CD4-positive, alpha-beta T cell treated with Interleukin-6 for 4 hours (primary cell): Measurements from ENCODE around the gene MDGA2.
"Not testable (repeated sequence)": the region's sequence is repeated elsewhere in the genome, so short reads cannot be mapped to it uniquely, and the experiment has no call there.

Experiments
- DNase-seq: peaks from one replicate; pipeline ENCODE4 v3.0.0-alpha.2; 2020; ENCODE audit warnings: mixed read lengths

The MDGA2 gene

DNA sequence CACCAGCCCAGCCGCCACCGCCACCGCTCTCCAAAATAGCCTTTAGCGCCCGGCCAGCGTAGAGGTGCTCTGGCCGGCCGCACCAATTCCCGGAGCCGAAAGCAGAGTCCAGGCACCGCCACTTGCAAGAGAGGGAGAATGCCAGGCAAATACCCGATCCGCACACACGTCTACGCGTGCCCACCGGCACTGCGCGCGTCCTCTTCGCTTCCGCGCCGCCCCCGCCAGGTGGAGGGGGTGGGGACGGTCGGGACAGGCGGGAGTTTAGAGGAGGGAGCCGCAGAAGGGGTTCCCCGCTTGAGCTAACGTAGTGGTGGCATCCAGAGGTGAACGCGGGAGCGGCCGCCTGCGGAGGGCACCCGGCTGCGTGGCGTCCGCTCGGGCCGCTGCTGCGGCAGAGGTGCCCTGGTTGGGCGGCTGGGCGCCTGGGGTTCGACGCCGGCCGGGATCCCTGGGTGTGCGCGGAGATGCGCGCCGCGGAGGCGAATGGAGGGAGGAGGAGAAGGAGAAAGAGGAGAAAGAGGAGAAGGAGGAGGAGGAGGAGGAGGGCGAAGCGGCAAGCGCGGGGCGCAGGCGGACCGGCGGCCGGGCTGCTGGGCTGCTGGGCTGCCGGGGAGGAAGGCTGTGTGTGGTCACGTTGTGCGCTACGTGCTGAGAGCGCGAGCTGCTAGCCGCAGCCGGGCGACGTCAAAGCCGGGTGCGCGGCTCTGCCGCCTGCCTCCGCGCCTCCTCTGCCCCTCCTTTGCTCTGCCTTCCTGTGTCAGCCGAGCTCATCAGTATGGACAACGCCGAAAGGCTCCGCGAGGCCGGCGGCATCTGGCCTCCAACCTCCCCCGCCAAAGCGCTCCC lies at the start of gene MDGA2:
Gene MDGA2 (minus strand): TSS at position 140 of the 849 bp plus-strand sequence.
- no peak for DNase-seq

DNA sequence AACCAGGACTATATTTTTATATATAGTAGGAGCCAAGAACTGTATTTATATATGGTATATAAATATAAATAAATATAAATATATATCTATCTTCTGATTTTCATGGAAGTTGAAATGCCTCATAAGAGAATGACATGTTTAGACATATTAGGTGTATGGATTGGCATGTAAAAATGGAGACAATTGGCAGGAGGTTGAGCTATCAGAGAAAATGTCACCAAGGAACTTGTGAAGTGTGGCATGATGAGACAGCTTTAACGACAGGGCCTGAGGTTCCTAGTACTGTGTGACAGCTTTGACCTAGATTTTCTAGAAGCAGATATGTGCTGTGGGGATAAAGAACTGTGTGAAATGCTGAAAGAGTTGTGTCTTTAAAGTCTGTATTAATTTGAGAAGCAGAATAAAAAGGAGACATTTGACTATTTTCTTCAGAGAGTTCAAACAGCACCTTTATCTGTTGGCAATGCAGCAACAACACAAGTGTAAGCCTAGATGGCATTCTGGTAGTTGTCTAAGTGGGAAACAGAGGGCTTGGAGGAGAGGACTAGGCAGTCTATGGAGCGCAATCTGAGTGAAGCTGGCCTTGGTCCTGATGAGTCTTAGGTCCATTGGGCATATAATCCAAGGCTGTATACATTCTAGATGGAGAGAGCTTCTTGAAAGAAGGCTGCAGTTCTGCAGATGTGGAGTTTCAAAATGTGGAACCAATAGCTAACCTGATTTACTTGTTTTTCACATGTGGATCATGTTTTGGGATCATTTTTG lies 47.7 kb upstream of the MDGA2 start:
- no peak for DNase-seq

DNA sequence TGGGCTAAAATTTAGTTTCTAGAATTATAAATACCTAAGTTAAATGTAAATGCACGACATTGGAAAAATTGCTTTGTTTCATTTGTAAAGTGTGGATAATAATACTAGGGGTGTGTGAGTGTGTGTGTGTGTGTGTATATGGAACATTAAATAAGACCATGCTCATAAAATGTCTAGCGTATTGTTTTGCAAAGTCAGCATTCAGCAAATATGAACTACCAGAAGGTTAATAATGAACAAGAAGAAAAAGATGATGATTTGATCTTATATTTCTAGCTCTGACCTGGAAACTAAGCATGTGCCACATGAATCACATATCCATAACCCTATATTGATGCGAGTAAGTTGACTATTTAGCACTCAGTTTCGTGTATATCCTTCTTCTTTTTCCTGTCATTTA lies 44.9 kb upstream of the MDGA2 start:
- no peak for DNase-seq

DNA sequence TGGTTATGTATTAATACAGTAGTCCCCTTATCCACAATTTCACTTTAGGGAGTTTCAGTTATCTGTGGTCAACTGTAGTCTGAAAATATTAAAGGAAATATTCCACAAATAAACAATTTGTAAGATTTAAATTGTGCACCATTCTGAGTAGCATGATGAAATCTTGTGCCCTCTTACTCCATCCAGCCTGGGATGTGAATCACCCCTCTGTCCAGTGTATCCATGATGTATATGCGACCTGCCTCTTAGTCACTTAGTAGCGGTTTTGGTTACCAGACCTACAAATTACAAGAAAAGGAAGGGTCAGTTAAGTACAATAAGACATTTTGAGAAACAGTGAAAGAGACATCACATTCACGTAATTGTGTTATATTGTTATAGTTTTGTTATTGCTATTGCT lies 39.9 kb upstream of the MDGA2 start:
- no peak for DNase-seq

DNA sequence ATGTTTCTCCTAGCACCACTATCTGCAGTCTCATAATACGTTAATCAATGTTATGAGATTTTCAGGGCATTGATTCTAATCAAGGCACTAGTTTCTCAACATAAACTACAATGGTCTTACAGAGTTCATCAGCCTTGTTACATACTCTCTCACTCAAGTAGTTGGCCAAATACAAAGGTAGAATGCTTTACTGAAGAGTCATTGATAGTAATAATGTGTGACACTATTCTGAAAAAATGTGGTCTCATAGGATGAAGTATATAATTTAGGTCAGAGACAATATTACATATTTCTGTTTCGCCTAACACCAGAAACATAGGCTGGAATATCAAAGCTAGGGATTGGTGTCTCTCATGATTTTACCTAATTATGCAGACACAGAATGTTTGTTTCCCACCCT lies 35.2 kb upstream of the MDGA2 start:
- no peak for DNase-seq

DNA sequence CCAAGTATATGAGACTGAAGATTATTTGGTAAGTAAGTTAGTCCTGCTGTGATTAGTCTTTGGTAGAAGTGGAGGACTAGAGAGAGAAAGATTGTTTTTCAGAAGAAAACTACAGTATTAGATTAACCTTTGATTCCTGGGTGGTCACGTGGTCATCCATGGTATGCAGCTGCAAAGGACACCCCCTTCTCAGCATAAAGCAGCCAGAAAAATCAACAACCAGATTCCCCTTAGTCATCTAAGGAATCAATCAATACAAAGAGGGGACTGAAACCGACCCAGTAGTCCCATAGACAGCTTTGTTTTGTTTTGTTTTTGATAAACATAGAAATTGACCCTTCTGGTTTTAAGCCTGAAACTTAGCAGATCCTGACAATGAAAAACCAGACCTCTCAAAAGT lies 30.3 kb upstream of the MDGA2 start:
- DNase-seq = no peak

DNA sequence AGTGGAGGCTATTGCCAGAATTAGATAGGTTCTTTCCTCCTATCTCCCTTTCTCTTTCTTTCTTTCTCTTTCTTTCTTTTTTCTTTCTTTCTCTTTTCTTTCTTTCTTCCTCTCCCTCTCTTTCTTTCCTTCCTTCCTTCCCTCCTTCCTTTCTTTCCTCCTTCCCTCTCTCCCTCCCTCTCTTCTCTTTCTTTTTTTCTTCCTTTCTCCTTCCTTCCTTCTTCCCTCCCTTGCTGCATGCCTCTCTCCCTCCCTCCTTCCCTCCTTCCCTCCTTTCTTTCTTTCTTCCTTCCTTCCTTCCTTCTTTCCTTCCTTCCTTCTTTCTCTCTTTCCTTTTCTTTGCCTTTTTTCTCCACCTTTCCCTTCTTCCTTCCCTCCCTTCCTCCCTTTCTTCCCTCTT lies 16.4 kb upstream of the MDGA2 start:
- no peak for DNase-seq

DNA sequence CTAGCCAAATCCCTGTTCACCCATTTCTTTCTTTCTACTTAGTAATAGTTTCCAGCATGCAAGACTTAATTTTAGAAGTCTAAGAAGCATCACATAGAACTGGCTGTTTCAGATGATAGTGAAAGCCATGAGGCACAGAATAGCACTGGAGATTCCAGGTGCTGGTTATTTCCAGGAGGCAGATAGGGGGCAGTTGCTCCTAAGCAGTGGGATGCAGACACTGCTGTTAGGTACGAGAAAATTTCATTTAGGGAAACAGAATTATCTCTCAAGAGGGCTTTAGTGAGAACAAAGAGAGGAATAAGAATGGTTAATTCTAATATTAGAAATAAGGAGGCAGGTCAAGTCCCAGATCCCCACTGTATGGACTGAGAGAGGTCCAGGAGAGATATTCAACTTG lies 3.6 kb upstream of the MDGA2 start:
- no peak for DNase-seq

DNA sequence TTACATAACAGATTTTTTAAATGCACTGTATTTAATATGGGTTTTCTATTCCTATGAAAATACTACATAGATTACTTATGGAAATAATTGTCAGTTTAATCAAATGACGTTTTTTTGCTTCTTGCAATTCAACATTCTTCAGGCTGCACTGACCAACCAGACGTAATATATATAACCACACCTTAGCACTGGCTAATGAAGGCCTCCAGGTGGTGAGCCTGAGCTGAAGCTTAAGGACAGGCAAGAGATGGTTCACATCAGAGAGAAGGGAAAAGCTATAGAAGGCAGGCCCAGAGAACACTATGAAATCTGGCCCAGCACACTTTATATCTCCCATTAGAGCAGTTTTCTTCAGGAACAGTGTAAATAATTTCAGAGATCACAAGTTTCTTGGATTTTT lies 2.8 kb upstream of the MDGA2 start:
- DNase-seq = no peak

DNA sequence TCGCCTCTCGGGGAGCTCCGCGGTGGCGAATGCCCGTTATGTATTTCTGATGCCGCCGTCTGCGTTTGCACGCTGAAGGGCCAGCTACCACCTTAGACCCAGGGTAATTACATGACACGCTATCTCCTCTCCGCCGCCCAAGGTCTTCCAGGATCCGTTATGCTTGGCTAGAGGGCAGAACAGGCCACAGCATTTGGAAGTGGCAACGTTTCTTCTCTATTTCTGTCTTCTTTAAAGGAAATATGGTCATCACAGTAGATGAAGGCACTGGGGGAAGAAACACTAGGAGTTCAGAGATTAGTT lies 861 bp upstream of the MDGA2 start:
- no peak for DNase-seq

DNA sequence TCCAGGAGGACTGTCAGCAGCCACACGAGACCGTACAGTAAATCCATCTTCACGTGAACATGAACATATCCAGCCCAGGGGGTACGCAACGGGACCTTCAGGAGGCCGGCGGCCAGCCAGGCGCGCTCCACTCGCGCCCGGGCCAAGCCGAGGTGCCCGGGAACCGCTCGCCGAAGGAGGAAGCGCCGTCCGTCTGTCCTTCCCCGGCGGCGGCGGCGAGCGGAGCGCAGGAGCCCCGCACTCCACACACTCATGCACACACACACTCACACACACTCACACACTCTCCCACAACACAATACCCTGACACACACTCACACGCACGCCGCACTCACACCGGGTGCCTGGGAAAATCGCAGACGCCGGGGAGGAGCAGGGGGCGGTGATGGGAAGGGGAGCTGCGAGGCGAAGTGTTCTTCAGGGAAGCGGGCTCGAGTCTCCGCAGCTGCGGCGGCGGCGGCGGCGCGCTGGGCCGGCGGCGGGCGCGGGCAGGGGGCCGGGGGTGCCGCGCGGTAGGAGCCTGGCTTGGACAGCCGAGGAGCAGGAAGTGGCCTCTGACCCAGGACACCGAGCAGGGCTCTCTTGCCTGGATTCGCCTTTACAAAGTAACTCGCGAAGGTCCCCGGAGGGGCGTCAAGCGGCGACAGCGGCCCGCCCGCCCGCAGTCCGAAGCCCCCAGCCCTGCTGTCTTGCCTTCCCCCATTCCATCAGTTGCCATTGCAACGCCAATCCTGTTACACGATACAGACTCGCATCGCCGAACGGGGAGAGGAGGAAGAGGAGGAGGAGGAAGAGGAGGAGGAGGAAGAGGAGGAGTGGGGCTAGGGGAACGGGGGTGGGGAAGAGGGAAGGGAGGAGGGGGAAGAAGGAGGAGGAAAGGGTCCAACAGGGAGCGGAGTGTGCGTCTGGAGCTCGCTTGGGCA lies 601 bp downstream of the MDGA2 start:
- no peak for DNase-seq

DNA sequence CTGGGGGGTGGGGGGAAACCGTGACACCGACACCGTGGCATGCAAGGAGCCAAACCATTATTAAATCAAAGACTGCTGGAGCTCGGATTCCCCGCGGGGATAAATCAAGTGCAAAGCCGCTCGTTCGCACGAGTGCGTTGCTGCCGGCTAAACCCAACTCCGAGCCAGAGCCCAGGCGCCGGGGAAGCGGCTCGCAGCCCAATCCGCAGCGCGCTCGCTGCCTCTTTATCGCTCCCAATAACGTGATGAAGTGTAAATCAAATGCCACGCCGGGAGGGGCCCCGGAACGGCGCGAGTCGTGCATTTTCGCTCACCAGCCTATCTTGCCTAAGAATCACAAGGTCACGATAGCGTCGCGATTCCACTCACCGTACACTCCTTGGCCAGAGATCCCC lies 1.3 kb downstream of the MDGA2 start:
- DNase-seq = no peak

DNA sequence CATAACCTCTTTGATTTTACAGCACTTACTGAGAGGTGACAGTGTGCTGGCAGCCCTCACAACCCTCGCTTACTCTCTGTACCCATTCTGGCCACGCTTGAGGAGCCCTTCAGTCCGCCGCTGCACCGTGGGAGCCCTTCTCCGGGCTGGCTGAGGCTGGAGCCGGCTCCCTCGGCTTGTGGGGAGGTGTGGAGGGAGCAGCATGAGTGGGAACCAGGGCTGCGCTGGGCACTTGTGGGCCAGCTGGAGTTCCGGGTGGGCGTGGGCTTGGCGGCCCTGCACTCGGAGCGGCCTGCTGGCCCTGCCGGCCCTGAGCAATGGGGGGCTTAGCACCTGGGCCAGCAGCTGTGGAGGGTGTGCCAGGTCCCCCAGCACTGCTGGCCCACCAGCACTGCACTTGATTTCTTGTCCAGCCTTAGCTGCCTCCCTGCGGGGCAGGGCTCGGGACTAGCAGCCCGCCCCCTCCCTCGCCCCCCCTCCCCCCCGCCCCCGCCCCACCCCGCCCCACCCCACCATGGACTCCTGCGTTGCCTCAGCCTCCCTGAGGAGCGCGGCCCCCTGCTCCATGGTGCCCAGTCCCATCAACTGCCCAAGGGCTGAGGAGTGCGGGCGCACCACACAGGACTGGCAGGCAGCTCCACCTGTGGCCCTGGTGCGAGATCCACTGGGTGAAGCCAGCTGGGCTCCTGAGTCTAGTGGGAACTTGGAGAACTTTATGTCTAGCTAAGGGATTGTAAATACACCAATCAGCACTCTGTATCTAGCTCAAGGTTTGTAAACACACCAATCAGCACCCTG lies 9.9 kb downstream of the MDGA2 start:
- no peak for DNase-seq

DNA sequence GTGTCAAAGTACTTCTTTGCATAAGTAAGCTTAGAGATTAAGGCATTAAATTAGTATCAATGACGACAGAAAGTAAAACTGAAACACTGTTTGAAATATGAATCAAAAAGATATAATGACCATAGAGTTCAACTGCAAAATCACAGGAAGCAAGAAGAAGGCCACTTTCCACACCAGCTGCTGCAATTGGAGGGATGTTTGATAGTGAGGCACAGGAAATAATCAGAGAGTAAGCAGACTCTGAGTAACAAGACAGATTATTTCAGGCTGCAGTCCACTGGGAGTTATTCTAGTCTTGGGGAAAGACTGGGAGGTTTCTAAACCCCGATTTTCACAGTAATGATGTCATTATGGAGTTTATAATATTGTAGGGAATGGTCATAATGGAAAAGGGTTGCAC lies 12.9 kb downstream of the MDGA2 start:
- no peak for DNase-seq

DNA sequence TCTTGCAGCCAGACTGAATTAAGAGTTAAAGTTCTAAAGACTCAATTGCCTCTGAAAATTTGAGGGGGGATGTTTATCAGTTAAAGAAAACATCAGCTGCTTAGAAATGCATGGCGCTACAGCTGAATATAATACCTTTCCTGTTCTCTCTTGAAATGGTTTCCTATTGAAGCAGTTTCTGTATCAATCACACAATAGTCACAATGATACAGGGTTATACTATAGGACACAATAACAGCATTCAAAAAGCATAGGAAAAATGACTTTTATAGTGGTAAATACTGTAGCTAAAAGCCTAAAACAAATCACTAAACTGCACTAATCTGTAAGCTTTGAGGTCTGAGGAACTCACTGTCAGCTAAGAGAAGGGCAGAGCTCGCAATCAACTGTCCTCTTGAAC lies 15.2 kb downstream of the MDGA2 start:
- DNase-seq = no peak

DNA sequence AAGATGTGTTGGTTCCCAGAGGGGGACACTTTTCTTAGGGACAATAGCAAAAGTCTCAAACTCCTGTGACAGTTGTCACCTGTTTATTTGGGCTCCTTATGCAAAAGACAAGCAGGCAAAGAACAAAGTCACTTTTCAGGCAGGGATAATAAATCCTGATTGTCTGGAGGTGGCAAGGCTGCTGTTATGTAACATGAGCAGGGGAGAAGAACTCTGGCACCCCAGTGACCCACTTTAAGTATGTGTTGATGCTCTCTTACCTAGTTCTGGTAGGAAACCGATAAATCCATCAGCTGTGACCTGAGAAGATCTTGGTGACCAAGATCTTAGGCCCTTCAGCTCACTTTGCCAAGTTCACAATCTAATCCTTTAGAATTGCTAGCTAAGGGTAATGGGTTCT lies 17.4 kb downstream of the MDGA2 start:
- DNase-seq = no peak

DNA sequence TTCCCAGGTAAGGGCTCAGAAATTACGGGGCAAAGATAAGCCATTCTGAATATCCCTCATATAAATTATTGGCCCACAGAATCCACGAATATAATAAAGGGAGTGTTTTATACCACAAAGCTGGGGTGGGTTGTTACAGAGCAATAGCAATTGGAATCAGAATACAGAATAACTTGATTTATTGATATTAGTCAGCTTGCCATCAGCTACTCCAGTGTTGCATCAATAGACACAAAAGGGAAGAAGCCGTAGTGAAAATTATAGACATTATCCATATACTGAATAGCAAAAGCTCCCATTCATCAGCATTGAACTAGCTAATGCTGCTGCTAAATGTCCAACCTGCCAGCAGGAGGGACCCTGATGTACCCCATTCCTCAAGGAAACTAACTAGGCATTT lies 18.3 kb downstream of the MDGA2 start:
- no peak for DNase-seq

DNA sequence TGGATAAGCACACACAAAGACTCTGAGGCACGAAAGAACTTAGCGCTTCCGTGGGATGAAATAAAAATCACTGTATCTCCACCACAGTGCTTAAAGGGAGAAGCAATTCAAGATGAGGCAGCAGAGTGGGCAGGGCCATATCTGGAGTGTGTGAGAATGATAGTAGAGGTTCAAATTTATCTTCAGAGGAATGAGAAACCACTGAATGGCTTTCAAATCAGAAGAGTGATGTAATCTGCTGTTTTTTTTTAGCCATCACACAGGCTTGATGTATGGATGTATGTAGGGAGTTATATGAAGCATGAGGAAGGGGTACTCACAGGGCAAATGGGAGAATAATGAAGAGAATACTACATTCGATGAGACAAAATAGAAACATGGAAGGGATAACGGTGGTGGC lies 24.1 kb downstream of the MDGA2 start:
- DNase-seq = no peak

DNA sequence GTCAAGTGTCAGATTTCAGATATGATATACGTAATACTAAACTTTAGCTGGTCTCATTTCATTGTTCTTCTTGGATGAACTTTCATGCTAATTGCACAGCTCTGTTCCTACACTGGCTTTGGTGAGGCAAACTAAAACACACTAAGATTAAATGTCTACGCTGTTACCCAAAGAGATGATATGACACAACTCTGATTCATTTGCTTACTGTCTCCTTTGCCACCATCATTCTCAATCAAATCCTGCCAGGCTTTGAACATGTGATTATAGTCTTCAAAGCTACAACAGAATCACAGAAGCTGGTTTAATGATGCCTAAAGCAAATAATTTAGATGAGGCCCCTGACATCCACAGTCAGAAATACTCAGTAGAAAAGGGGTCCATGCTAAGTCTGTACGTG lies 37.7 kb downstream of the MDGA2 start:
- no peak for DNase-seq

DNA sequence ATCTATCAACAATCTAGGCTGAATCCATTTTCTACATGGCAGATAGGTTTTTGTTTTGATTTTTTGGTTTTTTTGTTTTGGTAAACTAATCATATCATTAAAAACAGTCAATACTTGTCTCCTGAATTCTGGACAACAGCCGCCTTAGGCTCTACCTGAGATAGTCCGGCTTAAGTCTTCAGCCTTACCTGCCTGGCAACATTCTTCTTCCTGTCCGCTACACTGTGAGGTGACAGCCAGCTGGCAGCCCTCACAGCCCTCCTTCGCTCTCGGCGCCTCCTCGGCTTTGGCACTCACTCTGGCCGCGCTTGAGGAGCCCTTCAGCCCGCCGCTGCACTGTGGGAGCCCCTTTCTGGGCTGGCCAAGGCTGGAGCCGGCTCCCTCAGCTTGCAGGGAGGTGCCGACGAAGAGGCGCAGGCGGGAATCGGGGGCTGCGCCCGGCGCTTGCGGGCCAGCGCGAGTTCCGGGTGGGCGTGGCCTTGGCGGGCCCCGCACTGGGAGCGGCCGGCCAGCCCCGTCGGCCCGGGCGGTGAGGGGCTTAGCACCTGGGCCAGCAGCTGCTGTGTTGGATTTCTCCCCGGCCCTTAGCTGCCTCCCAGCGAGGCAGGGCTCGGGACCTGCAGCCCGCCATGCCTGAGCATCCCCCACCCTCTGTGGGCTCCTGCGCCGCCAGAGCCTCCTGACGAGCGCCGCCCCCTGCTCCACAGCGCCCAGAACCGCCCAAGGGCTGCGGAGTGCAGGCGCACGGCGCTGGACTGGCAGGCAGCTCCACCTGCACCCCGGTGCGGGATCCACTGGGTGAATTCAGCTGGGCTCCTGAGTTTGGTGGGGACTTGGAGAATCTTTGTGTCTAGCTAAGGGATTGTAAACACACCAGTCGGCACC lies 49.0 kb downstream of the MDGA2 start:
- DNase-seq = no peak

DNA sequence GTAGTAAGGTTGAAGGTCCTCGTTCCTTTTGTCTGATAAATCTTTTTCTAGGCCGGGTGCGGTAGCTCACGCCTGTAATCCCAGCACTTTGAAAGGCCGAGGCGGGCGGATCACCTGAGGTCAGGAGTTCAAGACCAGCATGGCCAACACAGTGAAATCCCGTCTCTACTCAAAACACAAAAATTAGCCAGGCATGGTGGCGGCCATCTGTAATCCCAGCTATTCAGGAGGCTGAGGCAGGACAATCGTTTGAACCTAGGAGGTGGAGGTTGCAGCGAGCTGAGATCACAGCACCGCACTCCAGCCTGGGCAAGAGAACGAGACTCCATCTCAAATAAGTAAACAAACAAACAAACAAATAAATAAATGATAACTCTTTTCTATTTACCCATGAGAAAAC lies 51.3 kb downstream of the MDGA2 start:
- DNase-seq = not testable (repeated sequence)

DNA sequence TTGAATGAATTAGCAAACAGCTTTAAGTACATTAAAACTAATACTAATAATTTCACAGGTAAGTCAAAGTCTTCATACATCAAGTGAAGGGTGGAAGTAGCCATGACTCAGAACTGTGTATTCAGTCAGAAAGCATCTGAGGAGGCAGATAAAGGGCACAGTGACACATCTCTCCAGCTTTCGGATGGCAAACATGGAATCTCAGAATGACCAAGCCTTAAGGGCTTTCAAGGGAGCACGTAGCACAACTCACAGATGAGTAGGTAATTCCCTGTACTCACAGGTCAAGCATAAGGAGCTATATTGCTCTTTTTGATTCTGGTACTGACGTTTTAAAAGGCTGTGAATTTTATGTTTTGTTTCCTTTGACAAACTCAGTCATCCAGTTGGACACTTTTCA lies 56.0 kb downstream of the MDGA2 start:
- DNase-seq = no peak
